Skeletal muscle tissue (tissue), 4 donors: ENCODE data around the gene SEH1L. TPM values are rescaled to one million over a fixed set of nuclear protein-coding genes. Genes with fewer than 3 reads are reported as not detected.
A peak's percentile ranks its signal among the peaks of the same experiment; 100 is the strongest.

ENCODE experiments used
- H3K27ac ChIP-seq: one replicate; pipeline ENCODE4 v1.7.0; 2013; ENCODE audit warnings: mild to moderate bottlenecking, low read depth, low read length, inconsistent platforms
- H3K27me3 ChIP-seq, 3 donors: one replicate each; pipeline ENCODE4 v1.7.0; 2013; ENCODE audit warnings: low read length in 3 of 3; ENCODE audit not compliant: control insufficient read depth in 3 of 3, insufficient read depth in 3 of 3
- H3K36me3 ChIP-seq, 3 donors: one replicate each; pipeline ENCODE4 v1.7.0; 2013; ENCODE audit warnings: low read length in 3 of 3; ENCODE audit not compliant: control insufficient read depth in 3 of 3, insufficient read depth in 3 of 3
- H3K4me1 ChIP-seq, 3 donors: one replicate each; pipeline ENCODE4 v1.7.0; 2013; ENCODE audit warnings: low read length in 3 of 3, mild to moderate bottlenecking in 3 of 3; ENCODE audit not compliant: control insufficient read depth in 3 of 3, insufficient read depth in 3 of 3
- H3K4me3 ChIP-seq, 3 donors: one replicate each; pipeline ENCODE4 v1.7.0; 2013; ENCODE audit warnings: low read length in 3 of 3
- H3K9ac ChIP-seq, 3 donors: one replicate each; pipeline ENCODE4 v1.7.0; 2013; ENCODE audit warnings: low read length in 3 of 3, mild to moderate bottlenecking in 3 of 3, moderate library complexity in 2 of 3, low read depth in 1 of 3
- H3K9me3 ChIP-seq, 3 donors: one replicate each; pipeline ENCODE4 v1.7.0; 2013; ENCODE audit warnings: low read length in 3 of 3; ENCODE audit not compliant: control insufficient read depth in 3 of 3
- total RNA-seq: library from RNA; depleted of rRNA; stranded (reverse); fragments of >200 nt; gene quantifications from one replicate; pipeline ENCODE4 v1.2.3, GENCODE V29; 2014
- donor health status: Osteomylitis.

The SEH1L gene
- total RNA-seq, 1 donor from 2014 or later = 18.8 TPM

- Histone ChIP-seq H3K27ac (no peak overlapping the region), H3K4me3 (no peak overlapping the region), H3K27me3 (no peaks in the 10 kb centered on the region), H3K36me3 (no peaks in the 10 kb centered on the region), H3K9ac (no peak overlapping the region), H3K4me1 (peaks cover 0 to 3% (median 0%) of the 10 kb centered on the region in 3 donors), H3K9me3 (no peaks in the 10 kb centered on the region)
Observed at GRCh38 chr18:12939162-12939561, 8.6 kb upstream of the SEH1L start.

- H3K27me3 ChIP-seq = no peaks in the 10 kb centered on the region
- no peaks in the 10 kb centered on the region for H3K36me3 ChIP-seq
- H3K27ac ChIP-seq = no peak overlapping the region
- H3K9ac ChIP-seq = no peak overlapping the region
- H3K9me3 ChIP-seq = no peaks in the 10 kb centered on the region
- peaks cover 7 to 19% (median 13%) of the 10 kb centered on the region in 3 donors for H3K4me1 ChIP-seq
- H3K4me3 ChIP-seq = no peak overlapping the region
Observed at GRCh38 chr18:12943215-12943614, 4.6 kb upstream of the SEH1L start.

GRCh38 chr18:12944709-12945108 lies 3.1 kb upstream of the SEH1L start:
- Histone ChIP-seq H3K9ac (peak overlapping the region in 1 of 3 donors; percentile 35), H3K4me3 (peak overlapping the region in 1 of 3 donors; percentile 27), H3K36me3 (no peaks in the 10 kb centered on the region), H3K4me1 (peaks cover 7 to 19% (median 15%) of the 10 kb centered on the region in 3 donors), H3K9me3 (no peaks in the 10 kb centered on the region), H3K27ac (no peak overlapping the region), H3K27me3 (no peaks in the 10 kb centered on the region)

GRCh38 chr18:12946549-12947284 lies 1.1 kb upstream of the SEH1L start:
- Histone ChIP-seq H3K36me3 (no peaks in the 10 kb centered on the region), H3K4me3 (peak overlapping the region; percentile 85 to 95 (median 87)), H3K9me3 (no peaks in the 10 kb centered on the region), H3K27me3 (no peaks in the 10 kb centered on the region), H3K9ac (peak overlapping the region; percentile 88 to 94 (median 89)), H3K27ac (peak overlapping the region; percentile 91), H3K4me1 (peaks cover 7 to 19% (median 15%) of the 10 kb centered on the region in 3 donors)

GRCh38 chr18:12948050-12948804 lies 416 bp downstream of the SEH1L start:
- H3K36me3 ChIP-seq = no peaks in the 10 kb centered on the region
- H3K9me3 ChIP-seq = no peaks in the 10 kb centered on the region
- peak overlapping the region; percentile 98 for H3K27ac ChIP-seq
- H3K9ac ChIP-seq = peak overlapping the region; percentile 82 to 85 (median 83)
- H3K4me1 ChIP-seq = peaks cover 7 to 19% (median 15%) of the 10 kb centered on the region in 3 donors
- H3K27me3 ChIP-seq = no peaks in the 10 kb centered on the region
- H3K4me3 ChIP-seq = peak overlapping the region; percentile 77 to 87 (median 87)

- no peaks in the 10 kb centered on the region for H3K4me1 ChIP-seq
- peaks cover 3 to 14% (median 13%) of the 10 kb centered on the region in 3 donors for H3K36me3 ChIP-seq
- no peaks in the 10 kb centered on the region for H3K27me3 ChIP-seq
- no peak overlapping the region for H3K9ac ChIP-seq
- no peaks in the 10 kb centered on the region for H3K9me3 ChIP-seq
- no peak overlapping the region for H3K4me3 ChIP-seq
- H3K27ac ChIP-seq = no peak overlapping the region
Observed at GRCh38 chr18:12958478-12958877, 10.7 kb downstream of the SEH1L start.

GRCh38 chr18:12960395-12960794 lies 12.6 kb downstream of the SEH1L start:
- Histone ChIP-seq H3K9me3 (no peaks in the 10 kb centered on the region), H3K27me3 (no peaks in the 10 kb centered on the region), H3K36me3 (peaks cover 3 to 22% (median 18%) of the 10 kb centered on the region in 3 donors), H3K9ac (no peak overlapping the region), H3K4me1 (no peaks in the 10 kb centered on the region), H3K4me3 (no peak overlapping the region), H3K27ac (no peak overlapping the region)

- H3K4me3 ChIP-seq = no peak overlapping the region
- no peaks in the 10 kb centered on the region for H3K9me3 ChIP-seq
- H3K4me1 ChIP-seq = no peaks in the 10 kb centered on the region
- no peak overlapping the region for H3K9ac ChIP-seq
- no peaks in the 10 kb centered on the region for H3K27me3 ChIP-seq
- H3K27ac ChIP-seq = no peak overlapping the region
- peaks cover 3 to 24% (median 16%) of the 10 kb centered on the region in 3 donors for H3K36me3 ChIP-seq
Observed at GRCh38 chr18:12960853-12961397, 13.1 kb downstream of the SEH1L start.

- peaks cover 3 to 24% (median 12%) of the 10 kb centered on the region in 3 donors for H3K36me3 ChIP-seq
- no peak overlapping the region for H3K4me3 ChIP-seq
- H3K9me3 ChIP-seq = no peaks in the 10 kb centered on the region
- H3K4me1 ChIP-seq = no peaks in the 10 kb centered on the region
- H3K9ac ChIP-seq = no peak overlapping the region
- H3K27ac ChIP-seq = no peak overlapping the region
- no peaks in the 10 kb centered on the region for H3K27me3 ChIP-seq
Observed at GRCh38 chr18:12963069-12963468, 15.3 kb downstream of the SEH1L start.

- Histone ChIP-seq H3K4me1 (no peaks in the 10 kb centered on the region), H3K36me3 (peaks cover 9 to 29% (median 22%) of the 10 kb centered on the region in 3 donors), H3K9me3 (no peaks in the 10 kb centered on the region), H3K4me3 (no peak overlapping the region), H3K27me3 (no peaks in the 10 kb centered on the region), H3K27ac (no peak overlapping the region), H3K9ac (no peak overlapping the region)
Observed at GRCh38 chr18:12968115-12968514, 20.3 kb downstream of the SEH1L start.
